Thyroid gland (tissue), 4 donors: Measurements from ENCODE around the gene GPHB5.

Source experiments
- POLR2A ChIP-seq, 2 donors: fragments of 450-650 bp; IDR thresholded peaks; one replicate each; pipeline ENCODE4 v1.6.1; 2017; ENCODE audit warnings: antibody characterized with exemption in 2 of 2, mild to moderate bottlenecking in 2 of 2, moderate library complexity in 1 of 2
- TF ChIP-seq, protein P1 (sequence below), 6 experiments: fragments of 200-600 bp in 3 of 6; fragments of 450-650 bp in 3 of 6; sonication (generic) in 3 of 6; IDR thresholded peaks; one replicate each; pipeline ENCODE4 v1.5.1; 2016 to 2019; ENCODE audit warnings: antibody characterized with exemption in 6 of 6, mild to moderate bottlenecking in 2 of 6, inconsistent platforms in 1 of 6, moderate library complexity in 1 of 6

GRCh38 chr14:63269561-63270225 lies 49.0 kb downstream of the GPHB5 start:
- TF ChIP-seq, protein P1, sequence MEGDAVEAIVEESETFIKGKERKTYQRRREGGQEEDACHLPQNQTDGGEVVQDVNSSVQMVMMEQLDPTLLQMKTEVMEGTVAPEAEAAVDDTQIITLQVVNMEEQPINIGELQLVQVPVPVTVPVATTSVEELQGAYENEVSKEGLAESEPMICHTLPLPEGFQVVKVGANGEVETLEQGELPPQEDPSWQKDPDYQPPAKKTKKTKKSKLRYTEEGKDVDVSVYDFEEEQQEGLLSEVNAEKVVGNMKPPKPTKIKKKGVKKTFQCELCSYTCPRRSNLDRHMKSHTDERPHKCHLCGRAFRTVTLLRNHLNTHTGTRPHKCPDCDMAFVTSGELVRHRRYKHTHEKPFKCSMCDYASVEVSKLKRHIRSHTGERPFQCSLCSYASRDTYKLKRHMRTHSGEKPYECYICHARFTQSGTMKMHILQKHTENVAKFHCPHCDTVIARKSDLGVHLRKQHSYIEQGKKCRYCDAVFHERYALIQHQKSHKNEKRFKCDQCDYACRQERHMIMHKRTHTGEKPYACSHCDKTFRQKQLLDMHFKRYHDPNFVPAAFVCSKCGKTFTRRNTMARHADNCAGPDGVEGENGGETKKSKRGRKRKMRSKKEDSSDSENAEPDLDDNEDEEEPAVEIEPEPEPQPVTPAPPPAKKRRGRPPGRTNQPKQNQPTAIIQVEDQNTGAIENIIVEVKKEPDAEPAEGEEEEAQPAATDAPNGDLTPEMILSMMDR (IDR thresholded peaks at IDR 0.05): no peak
- no peak for TF ChIP-seq POLR2A (IDR thresholded peaks at IDR 0.05)
